ENCODE results near the gene DLG3. TPM values are rescaled to one million over a fixed set of nuclear protein-coding genes. Genes with fewer than 3 reads are reported as not detected.

DLG3 gene
- polyA plus RNA-seq, 1 donor (not counting 4 experiments of a cell fraction or from before 2014, with no cell fraction given): 10.1 TPM

- H3K9me1 ChIP-seq (ENCODE audit: control insufficient read depth, extremely low read depth, insufficient read depth, low read length): no peaks in the 10 kb centered on the region
- TF ChIP-seq CTCF (optimal IDR thresholded peaks at IDR 0.05 in 1 of 3, IDR thresholded peaks at IDR 0.05 in 1 of 3, conservative IDR thresholded peaks at IDR 0.05 in 1 of 3; ENCODE audit: extremely low read depth in 1 of 3, insufficient read depth in 2 of 3, low read length in 3 of 3): no peak
- TF ChIP-seq EZH2 (IDR thresholded peaks at IDR 0.05; ENCODE audit: low read length): no peak
- DNase-seq (ENCODE audit: low read depth, low spot score) (no peak), FAIRE-seq (no peak)
- dilution Hi-C loops (cut with MboI; ENCODE audit: extremely low pct_ligation_motif_present, low sequenced_read_pairs): no loop called here
- H4K20me1 ChIP-seq (ENCODE audit: control insufficient read depth, extremely low read depth, insufficient read depth, low read length): no peaks in the 10 kb centered on the region
- no peak overlapping the region for H3K27ac ChIP-seq (ENCODE audit: control insufficient read depth, insufficient read depth, low read length)
- no peaks in the 10 kb centered on the region for H3K4me1 ChIP-seq (ENCODE audit: control insufficient read depth, extremely low read depth, insufficient read depth, low read length)
- H3K9me3 ChIP-seq (ENCODE audit: control insufficient read depth, low read depth, low read length): no peaks in the 10 kb centered on the region
- H3K36me3 ChIP-seq (ENCODE audit: control insufficient read depth in 2 of 2, extremely low read depth in 1 of 2, insufficient read depth in 2 of 2, low read length in 2 of 2): no peaks in the 10 kb centered on the region
- no peaks in the 10 kb centered on the region for H3K79me2 ChIP-seq (ENCODE audit: control insufficient read depth, insufficient read depth, low read length)
- H3K4me2 ChIP-seq (ENCODE audit: control insufficient read depth, extremely low read depth, insufficient read depth, low read depth, low read length): no peak overlapping the region
- H3K27me3 ChIP-seq (ENCODE audit: control insufficient read depth, extremely low read depth, insufficient read depth, low read length): no peaks in the 10 kb centered on the region
- H2AFZ ChIP-seq (ENCODE audit: control insufficient read depth, low read length): no peak overlapping the region
- no peak overlapping the region for H3K4me3 ChIP-seq (ENCODE audit: control insufficient read depth in 2 of 3, extremely low read depth in 1 of 3, insufficient read depth in 2 of 3, low read depth in 1 of 3, low read length in 3 of 3)
- no peak overlapping the region for H3K9ac ChIP-seq (ENCODE audit: control insufficient read depth, extremely low read depth, insufficient read depth, low read length)
Measured at GRCh38 chrX:70485466-70485865, 40.8 kb downstream of the DLG3 start.

GRCh38 chrX:70488856-70489255 is 44.2 kb downstream of the DLG3 start:
- FAIRE-seq: no peak
- Histone ChIP-seq H3K4me3 (ENCODE audit: control insufficient read depth in 2 of 3, extremely low read depth in 1 of 3, insufficient read depth in 2 of 3, low read depth in 1 of 3, low read length in 3 of 3) (no peak overlapping the region), H3K4me2 (ENCODE audit: control insufficient read depth, extremely low read depth, insufficient read depth, low read depth, low read length) (no peak overlapping the region)

More at GRCh38 chrX:70488856-70489255, 44.2 kb downstream of the DLG3 start:
- Histone ChIP-seq H2AFZ (ENCODE audit: control insufficient read depth, low read length) (no peak overlapping the region), H3K36me3 (ENCODE audit: control insufficient read depth in 2 of 2, extremely low read depth in 1 of 2, insufficient read depth in 2 of 2, low read length in 2 of 2) (no peaks in the 10 kb centered on the region), H3K9ac (ENCODE audit: control insufficient read depth, extremely low read depth, insufficient read depth, low read length) (no peak overlapping the region), H3K9me1 (ENCODE audit: control insufficient read depth, extremely low read depth, insufficient read depth, low read length) (no peaks in the 10 kb centered on the region), H3K79me2 (ENCODE audit: control insufficient read depth, insufficient read depth, low read length) (no peaks in the 10 kb centered on the region), H3K27ac (ENCODE audit: control insufficient read depth, insufficient read depth, low read length) (no peak overlapping the region), H3K27me3 (ENCODE audit: control insufficient read depth, extremely low read depth, insufficient read depth, low read length) (no peaks in the 10 kb centered on the region), H4K20me1 (ENCODE audit: control insufficient read depth, extremely low read depth, insufficient read depth, low read length) (no peaks in the 10 kb centered on the region), H3K4me1 (ENCODE audit: control insufficient read depth, extremely low read depth, insufficient read depth, low read length) (no peaks in the 10 kb centered on the region), H3K9me3 (ENCODE audit: control insufficient read depth, low read depth, low read length) (no peaks in the 10 kb centered on the region)
- no peak for TF ChIP-seq EZH2 (IDR thresholded peaks at IDR 0.05; ENCODE audit: low read length)
- no peak for TF ChIP-seq CTCF (optimal IDR thresholded peaks at IDR 0.05 in 1 of 3, IDR thresholded peaks at IDR 0.05 in 1 of 3, conservative IDR thresholded peaks at IDR 0.05 in 1 of 3; ENCODE audit: extremely low read depth in 1 of 3, insufficient read depth in 2 of 3, low read length in 3 of 3)
- DNase-seq (ENCODE audit: low read depth, low spot score): no peak
- dilution Hi-C loops (cut with MboI; ENCODE audit: extremely low pct_ligation_motif_present, low sequenced_read_pairs): no loop called here

Measured in keratinocyte (primary cell).